ENCODE measurements around the gene RAI1.
"Not testable (repeated sequence)": the region's sequence is repeated elsewhere in the genome, so short reads cannot be mapped to it uniquely, and the experiment has no call there.

RAI1 gene

GRCh38 chr17:17806611-17807274 lies 125.5 kb downstream of the RAI1 start:
- Histone ChIP-seq H3K18ac (ENCODE audit: low read length) (no peak overlapping the region), H3K4me3 (ENCODE audit: low read length in 2 of 2) (no peak overlapping the region), H3K9me3 (replicated peaks in 1 of 2; ENCODE audit: control insufficient read depth in 2 of 2, insufficient read depth in 1 of 2, low read depth in 1 of 2, low read length in 2 of 2) (no peaks in the 10 kb centered on the region), H3K79me1 (ENCODE audit: low read depth, low read length) (peaks cover 4% of the 10 kb centered on the region), H3K36me3 (replicated peaks in 1 of 2; ENCODE audit: control insufficient read depth in 2 of 2, insufficient read depth in 2 of 2, low read length in 2 of 2) (peaks cover 37 to 81% of the 10 kb centered on the region in 2 donors), H3K4me2 (ENCODE audit: insufficient read depth, low read length, poor library complexity, severe bottlenecking) (no peak overlapping the region), H2BK120ac (ENCODE audit: low read depth, low read length) (no peak overlapping the region), H4K8ac (ENCODE audit: low read depth, low read length) (no peak overlapping the region), H3K9ac (ENCODE audit: low read depth, low read length, poor library complexity) (no peak overlapping the region), H3K27ac (replicated peaks; ENCODE audit: low read length) (no peak overlapping the region), H2BK12ac (ENCODE audit: low read length) (no peak overlapping the region), H2AFZ (ENCODE audit: low read length) (no peak overlapping the region), H3K4me1 (ENCODE audit: control insufficient read depth in 2 of 2, insufficient read depth in 1 of 2, low read depth in 1 of 2, low read length in 2 of 2) (peaks cover 14 to 17% of the 10 kb centered on the region in 2 donors), H2BK15ac (ENCODE audit: low read length) (no peak overlapping the region), H3K14ac (ENCODE audit: low read length) (no peak overlapping the region), H3K23ac (ENCODE audit: low read depth, low read length, poor library complexity) (no peak overlapping the region), H4K91ac (ENCODE audit: low read depth, low read length, poor library complexity) (no peak overlapping the region), H3K4ac (ENCODE audit: low read length) (no peak overlapping the region), H2BK5ac (ENCODE audit: low read length) (no peak overlapping the region), H2AK5ac (ENCODE audit: low read depth, low read length) (no peak overlapping the region), H3K27me3 (ENCODE audit: control insufficient read depth in 3 of 3, insufficient read depth in 3 of 3, low read depth in 1 of 3, low read length in 3 of 3) (no peaks in the 10 kb centered on the region)
- no CpG with 5 or more reads among the region's 17 CpGs for WGBS, 2 donors (ENCODE audit: extremely low coverage in 2 of 2, insufficient read length in 2 of 2, insufficient replicate concordance in 1 of 2)
- no peak for DNase-seq (ENCODE audit: low spot score)

- H3K23ac ChIP-seq (ENCODE audit: low read depth, low read length, poor library complexity), result no peak overlapping the region
- no peak overlapping the region for H3K4ac ChIP-seq (ENCODE audit: low read length)
- peaks cover 19 to 22% of the 10 kb centered on the region in 2 donors for H3K4me1 ChIP-seq (ENCODE audit: control insufficient read depth in 2 of 2, insufficient read depth in 1 of 2, low read depth in 1 of 2, low read length in 2 of 2)
- H2BK15ac ChIP-seq (ENCODE audit: low read length), result no peak overlapping the region
- H3K79me1 ChIP-seq (ENCODE audit: low read depth, low read length), result peaks cover 4% of the 10 kb centered on the region
- no peak overlapping the region for H2AFZ ChIP-seq (ENCODE audit: low read length)
- WGBS, 2 donors (ENCODE audit: extremely low coverage in 2 of 2, insufficient read length in 2 of 2, insufficient replicate concordance in 1 of 2), result no CpG with 5 or more reads among the region's 5 CpGs
- H2AK5ac ChIP-seq (ENCODE audit: low read depth, low read length), result peak overlapping the region; percentile 69
- H3K9ac ChIP-seq (ENCODE audit: low read depth, low read length, poor library complexity), result peak overlapping the region; percentile 18
- H3K9me3 ChIP-seq (replicated peaks in 1 of 2; ENCODE audit: control insufficient read depth in 2 of 2, insufficient read depth in 1 of 2, low read depth in 1 of 2, low read length in 2 of 2), result no peaks in the 10 kb centered on the region
- peaks cover 34 to 76% of the 10 kb centered on the region in 2 donors for H3K36me3 ChIP-seq (replicated peaks in 1 of 2; ENCODE audit: control insufficient read depth in 2 of 2, insufficient read depth in 2 of 2, low read length in 2 of 2)
- H3K27ac ChIP-seq (replicated peaks; ENCODE audit: low read length), result no peak overlapping the region
- H2BK12ac ChIP-seq (ENCODE audit: low read length), result no peak overlapping the region
- no peak overlapping the region for H4K8ac ChIP-seq (ENCODE audit: low read depth, low read length)
- peak overlapping the region; percentile 79 for H3K18ac ChIP-seq (ENCODE audit: low read length)
- DNase-seq (ENCODE audit: low spot score), result no peak
- no peak overlapping the region for H4K91ac ChIP-seq (ENCODE audit: low read depth, low read length, poor library complexity)
- no peak overlapping the region for H2BK120ac ChIP-seq (ENCODE audit: low read depth, low read length)
- H3K4me3 ChIP-seq (ENCODE audit: low read length in 2 of 2), result no peak overlapping the region
- no peak overlapping the region for H3K4me2 ChIP-seq (ENCODE audit: insufficient read depth, low read length, poor library complexity, severe bottlenecking)
- no peaks in the 10 kb centered on the region for H3K27me3 ChIP-seq (ENCODE audit: control insufficient read depth in 3 of 3, insufficient read depth in 3 of 3, low read depth in 1 of 3, low read length in 3 of 3)
- no peak overlapping the region for H3K14ac ChIP-seq (ENCODE audit: low read length)
- H2BK5ac ChIP-seq (ENCODE audit: low read length), result no peak overlapping the region
Measured at GRCh38 chr17:17807440-17807839, 126.2 kb downstream of the RAI1 start.

GRCh38 chr17:17808200-17808599 lies 126.9 kb downstream of the RAI1 start:
- H4K8ac ChIP-seq (ENCODE audit: low read depth, low read length); H3K14ac ChIP-seq (ENCODE audit: low read length); H3K4ac ChIP-seq (ENCODE audit: low read length); H3K9ac ChIP-seq (ENCODE audit: low read depth, low read length, poor library complexity); H4K91ac ChIP-seq (ENCODE audit: low read depth, low read length, poor library complexity); H3K4me3 ChIP-seq (ENCODE audit: low read length in 2 of 2); H3K27me3 ChIP-seq (ENCODE audit: control insufficient read depth in 3 of 3, insufficient read depth in 3 of 3, low read depth in 1 of 3, low read length in 3 of 3); H3K4me2 ChIP-seq (ENCODE audit: insufficient read depth, low read length, poor library complexity, severe bottlenecking); H2BK15ac ChIP-seq (ENCODE audit: low read length); H3K18ac ChIP-seq (ENCODE audit: low read length); H2BK5ac ChIP-seq (ENCODE audit: low read length); H2AK5ac ChIP-seq (ENCODE audit: low read depth, low read length); H3K79me1 ChIP-seq (ENCODE audit: low read depth, low read length); DNase-seq (ENCODE audit: low spot score); H3K23ac ChIP-seq (ENCODE audit: low read depth, low read length, poor library complexity); H2BK120ac ChIP-seq (ENCODE audit: low read depth, low read length); H2BK12ac ChIP-seq (ENCODE audit: low read length); H3K27ac ChIP-seq (replicated peaks; ENCODE audit: low read length); H2AFZ ChIP-seq (ENCODE audit: low read length); H3K9me3 ChIP-seq (replicated peaks in 1 of 2; ENCODE audit: control insufficient read depth in 2 of 2, insufficient read depth in 1 of 2, low read depth in 1 of 2, low read length in 2 of 2): not testable (repeated sequence)
- WGBS, 2 donors (ENCODE audit: extremely low coverage in 2 of 2, insufficient read length in 2 of 2, insufficient replicate concordance in 1 of 2), result no CpG with 5 or more reads among the region's 5 CpGs
- Histone ChIP-seq H3K4me1 (ENCODE audit: control insufficient read depth in 2 of 2, insufficient read depth in 1 of 2, low read depth in 1 of 2, low read length in 2 of 2) (peaks cover 20 to 23% of the 10 kb centered on the region in 2 donors), H3K36me3 (replicated peaks in 1 of 2; ENCODE audit: control insufficient read depth in 2 of 2, insufficient read depth in 2 of 2, low read length in 2 of 2) (peaks cover 39 to 79% of the 10 kb centered on the region in 2 donors)

GRCh38 chr17:17808706-17809432 lies 127.6 kb downstream of the RAI1 start:
- no peak overlapping the region for H2BK5ac ChIP-seq (ENCODE audit: low read length)
- H2BK15ac ChIP-seq (ENCODE audit: low read length), result no peak overlapping the region
- no peak overlapping the region for H3K14ac ChIP-seq (ENCODE audit: low read length)
- H3K4me2 ChIP-seq (ENCODE audit: insufficient read depth, low read length, poor library complexity, severe bottlenecking), result peak overlapping the region; percentile 73
- H2AK5ac ChIP-seq (ENCODE audit: low read depth, low read length), result no peak overlapping the region
- WGBS, 2 donors (ENCODE audit: extremely low coverage in 2 of 2, insufficient read length in 2 of 2, insufficient replicate concordance in 1 of 2), result no CpG with 5 or more reads among the region's 15 CpGs
- no peak overlapping the region for H4K8ac ChIP-seq (ENCODE audit: low read depth, low read length)
- peak overlapping the region; percentile 1 for H3K9ac ChIP-seq (ENCODE audit: low read depth, low read length, poor library complexity)
- H3K18ac ChIP-seq (ENCODE audit: low read length), result peak overlapping the region; percentile 79
- no peak overlapping the region for H3K4ac ChIP-seq (ENCODE audit: low read length)
- peaks cover 37 to 76% of the 10 kb centered on the region in 2 donors for H3K36me3 ChIP-seq (replicated peaks in 1 of 2; ENCODE audit: control insufficient read depth in 2 of 2, insufficient read depth in 2 of 2, low read length in 2 of 2)
- H3K23ac ChIP-seq (ENCODE audit: low read depth, low read length, poor library complexity), result no peak overlapping the region
- H2BK12ac ChIP-seq (ENCODE audit: low read length), result no peak overlapping the region
- H4K91ac ChIP-seq (ENCODE audit: low read depth, low read length, poor library complexity), result no peak overlapping the region
- no peaks in the 10 kb centered on the region for H3K27me3 ChIP-seq (ENCODE audit: control insufficient read depth in 3 of 3, insufficient read depth in 3 of 3, low read depth in 1 of 3, low read length in 3 of 3)
- no peak overlapping the region for H3K4me3 ChIP-seq (ENCODE audit: low read length in 2 of 2)
- DNase-seq (ENCODE audit: low spot score), result no peak
- no peak overlapping the region for H2BK120ac ChIP-seq (ENCODE audit: low read depth, low read length)
- no peak overlapping the region for H3K27ac ChIP-seq (replicated peaks; ENCODE audit: low read length)
- H3K9me3 ChIP-seq (replicated peaks in 1 of 2; ENCODE audit: control insufficient read depth in 2 of 2, insufficient read depth in 1 of 2, low read depth in 1 of 2, low read length in 2 of 2), result no peaks in the 10 kb centered on the region
- no peak overlapping the region for H2AFZ ChIP-seq (ENCODE audit: low read length)
- H3K4me1 ChIP-seq (ENCODE audit: control insufficient read depth in 2 of 2, insufficient read depth in 1 of 2, low read depth in 1 of 2, low read length in 2 of 2), result peaks cover 20 to 23% of the 10 kb centered on the region in 2 donors
- peaks cover 4% of the 10 kb centered on the region for H3K79me1 ChIP-seq (ENCODE audit: low read depth, low read length)

Data from neuronal stem cell (in vitro differentiated cells).